ENCODE measurements around the gene PIP5K1A. TPM values are rescaled to one million over a fixed set of nuclear protein-coding genes. Genes with fewer than 3 reads are reported as not detected.
A peak's percentile ranks its signal among the peaks of the same experiment; 100 is the strongest.

PIP5K1A gene
- total RNA-seq, 4 donors from 2014 or later, result 46.7 to 78.2 (median 59.4) TPM

DNA sequence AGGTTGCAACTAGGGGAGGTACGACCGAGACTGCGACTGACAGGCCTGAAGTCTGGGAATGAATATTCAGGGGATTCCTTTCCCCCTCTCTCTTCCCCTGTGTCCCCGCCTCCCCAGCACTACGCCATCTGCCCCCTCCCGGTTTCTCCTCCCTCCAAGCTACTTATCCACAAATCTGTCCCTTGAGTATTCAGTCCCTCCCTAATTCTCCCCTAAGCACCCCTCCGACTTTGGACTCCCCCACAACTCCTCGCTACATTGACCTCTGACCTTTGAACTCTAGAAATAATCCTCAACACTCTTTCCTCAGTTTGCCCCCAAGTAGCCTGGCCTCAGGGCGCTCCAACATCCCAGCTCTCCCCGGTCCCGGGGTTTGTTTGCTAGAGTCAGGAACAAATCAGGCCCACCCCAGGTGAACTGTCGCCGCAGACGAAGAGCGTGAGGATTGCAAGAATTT lies 33.0 kb upstream of the PIP5K1A start:
- Histone ChIP-seq H3K36me3 (peaks cover 0 to 18% (median 4%) of the 10 kb centered on the region in 4 donors), H3K4me3 (peak overlapping the region; percentile 32 to 94 (median 78)), H3K27ac (peak overlapping the region; percentile 84 to 94 (median 88)), H3K9me3 (no peaks in the 10 kb centered on the region), H3K27me3 (no peaks in the 10 kb centered on the region), H3K4me1 (peaks cover 6 to 30% (median 20%) of the 10 kb centered on the region in 4 donors)
- in situ Hi-C loops (cut with MboI; ENCODE audit: low pct_ligation_motif_present in 1 of 4, low pct_unique_long_range_greater_than_20kb in 1 of 4, low sequenced_read_pairs in 3 of 4) (loop anchor here in 1 of 4 donors (25.0 kb wide), 1 partner anchor 128 kb away; the partner anchor contains the start of genes BNIPL and C1orf56), intact Hi-C loops (cut with DNase I; ENCODE audit: low total_unique reads) (no loop called here)
- peak; percentile 49 for DNase-seq
- 7 to 13% methylated on average over 3 to 15 of the region's 15 CpGs for WGBS, 2 donors (ENCODE audit: low coverage in 1 of 2)
- TF ChIP-seq, protein P1, sequence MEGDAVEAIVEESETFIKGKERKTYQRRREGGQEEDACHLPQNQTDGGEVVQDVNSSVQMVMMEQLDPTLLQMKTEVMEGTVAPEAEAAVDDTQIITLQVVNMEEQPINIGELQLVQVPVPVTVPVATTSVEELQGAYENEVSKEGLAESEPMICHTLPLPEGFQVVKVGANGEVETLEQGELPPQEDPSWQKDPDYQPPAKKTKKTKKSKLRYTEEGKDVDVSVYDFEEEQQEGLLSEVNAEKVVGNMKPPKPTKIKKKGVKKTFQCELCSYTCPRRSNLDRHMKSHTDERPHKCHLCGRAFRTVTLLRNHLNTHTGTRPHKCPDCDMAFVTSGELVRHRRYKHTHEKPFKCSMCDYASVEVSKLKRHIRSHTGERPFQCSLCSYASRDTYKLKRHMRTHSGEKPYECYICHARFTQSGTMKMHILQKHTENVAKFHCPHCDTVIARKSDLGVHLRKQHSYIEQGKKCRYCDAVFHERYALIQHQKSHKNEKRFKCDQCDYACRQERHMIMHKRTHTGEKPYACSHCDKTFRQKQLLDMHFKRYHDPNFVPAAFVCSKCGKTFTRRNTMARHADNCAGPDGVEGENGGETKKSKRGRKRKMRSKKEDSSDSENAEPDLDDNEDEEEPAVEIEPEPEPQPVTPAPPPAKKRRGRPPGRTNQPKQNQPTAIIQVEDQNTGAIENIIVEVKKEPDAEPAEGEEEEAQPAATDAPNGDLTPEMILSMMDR (IDR thresholded peaks at IDR 0.05), result peak in 1 of 5 experiments; percentile 13
- TF ChIP-seq EP300 (IDR thresholded peaks at IDR 0.05; ENCODE audit: low read depth) (no peak), POLR2AphosphoS5 (IDR thresholded peaks at IDR 0.05) (no peak), POLR2A (IDR thresholded peaks at IDR 0.05) (no peak)

DNA sequence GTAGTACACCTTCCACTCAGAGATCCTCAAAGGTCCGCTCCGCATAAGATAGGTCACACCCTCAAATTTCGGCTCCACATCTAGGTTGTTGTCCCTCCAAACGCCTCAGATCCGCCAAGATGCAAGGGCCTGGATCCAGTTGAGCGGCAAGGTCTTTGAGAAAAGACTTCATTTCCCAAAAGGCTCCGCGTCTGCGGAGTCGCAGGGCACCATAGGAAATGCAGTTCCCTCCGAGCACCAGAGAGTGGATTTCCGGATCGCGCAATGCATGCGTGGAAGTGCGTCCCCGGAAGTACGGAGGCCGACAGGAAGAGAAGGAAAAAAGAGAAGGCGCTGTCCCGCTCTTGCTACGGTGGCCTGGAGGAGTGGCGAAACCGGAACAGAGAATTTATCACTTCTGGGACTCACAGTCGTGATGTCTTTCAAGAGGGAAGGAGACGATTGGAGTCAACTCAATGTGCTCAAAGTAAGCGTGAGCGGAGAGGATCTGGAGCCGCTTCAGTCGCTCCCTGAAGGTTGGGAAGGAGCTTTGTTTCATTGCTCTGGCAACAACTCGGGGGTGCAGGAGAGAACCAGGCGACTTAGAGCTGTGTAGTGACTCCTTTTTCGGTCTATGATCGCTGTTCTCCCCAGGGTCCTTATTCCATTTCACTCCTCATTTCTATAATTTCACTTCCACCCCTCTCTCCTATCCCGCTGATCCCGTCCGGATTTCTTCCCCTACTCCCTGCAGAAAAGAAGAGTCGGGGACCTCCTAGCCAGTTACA lies 32.4 kb upstream of the PIP5K1A start, which contains the start of the genes LYSMD1 and SCNM1:
Gene LYSMD1, minus strand, starts transcription at position 165 of the 767 bp plus-strand sequence. CDS start 644 bp downstream, outside the sequence.
Gene SCNM1, plus strand, starts transcription at position 407 of the 767 bp plus-strand sequence. Its CDS starts 9 bp downstream, at position 416.
- WGBS, 2 donors (ENCODE audit: low coverage in 1 of 2), result 0 to 1% methylated on average over 2 to 38 of the region's 38 CpGs
- TF ChIP-seq POLR2A (IDR thresholded peaks at IDR 0.05), result peak; percentile 62
- TF ChIP-seq POLR2AphosphoS5 (IDR thresholded peaks at IDR 0.05), result peak; percentile 89 to 94 (median 94)
- TF ChIP-seq, protein P1 (IDR thresholded peaks at IDR 0.05), result peak in 3 of 5 experiments; percentile 14 to 58 (median 49)
- TF ChIP-seq EP300 (IDR thresholded peaks at IDR 0.05; ENCODE audit: low read depth), result peak; percentile 44
- intact Hi-C loops (cut with DNase I; ENCODE audit: low total_unique reads) (loop anchor here (1.0 kb wide), 1 partner anchor 24 kb away; no protein-coding TSS in a partner anchor), in situ Hi-C loops (cut with MboI; ENCODE audit: low pct_ligation_motif_present in 1 of 4, low pct_unique_long_range_greater_than_20kb in 1 of 4, low sequenced_read_pairs in 3 of 4) (loop anchor here in 1 of 4 donors (25.0 kb wide), 1 partner anchor 129 kb away; the partner anchor contains the start of genes BNIPL and C1orf56)
- Histone ChIP-seq H3K36me3 (peaks cover 0 to 12% (median under 1%) of the 10 kb centered on the region in 4 donors), H3K9me3 (no peaks in the 10 kb centered on the region), H3K27ac (peak within 1 kb of the TSS; percentile 84 to 94 (median 88)), H3K4me3 (peak within 1 kb of the TSS; percentile 47 to 94 (median 78)), H3K27me3 (no peaks in the 10 kb centered on the region), H3K4me1 (peaks cover 6 to 25% (median 20%) of the 10 kb centered on the region in 4 donors)
- peak; percentile 98 for DNase-seq

DNA sequence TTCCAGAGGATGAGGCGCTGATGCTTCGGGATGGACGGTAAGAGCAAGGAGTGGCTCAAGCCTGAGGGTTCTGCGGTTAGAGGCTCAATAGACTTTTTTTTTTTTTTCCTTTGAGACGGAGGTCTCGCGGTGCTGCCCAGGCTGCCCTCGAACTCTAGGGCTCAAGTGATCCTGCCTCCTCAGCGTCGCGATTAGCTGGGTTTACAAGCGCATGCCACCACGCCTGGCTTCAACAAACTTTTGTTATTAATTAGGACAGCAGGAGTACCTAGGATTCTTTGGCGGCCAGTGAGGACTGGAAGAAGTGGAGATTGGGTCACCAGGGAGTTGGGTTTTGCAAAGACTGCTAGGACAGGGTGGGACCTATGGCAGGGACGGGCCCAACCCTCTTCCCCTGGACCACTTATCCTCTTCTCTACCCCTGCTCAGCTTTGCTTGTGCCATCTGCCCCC lies 31.8 kb upstream of the PIP5K1A start:
- TF ChIP-seq POLR2A (IDR thresholded peaks at IDR 0.05) (no peak), POLR2AphosphoS5 (IDR thresholded peaks at IDR 0.05) (no peak), EP300 (IDR thresholded peaks at IDR 0.05; ENCODE audit: low read depth) (no peak)
- TF ChIP-seq, protein P1 (IDR thresholded peaks at IDR 0.05), result no peak
- intact Hi-C loops (cut with DNase I; ENCODE audit: low total_unique reads) (loop anchor here (1.0 kb wide), 1 partner anchor 24 kb away; no protein-coding TSS in a partner anchor), in situ Hi-C loops (cut with MboI; ENCODE audit: low pct_ligation_motif_present in 1 of 4, low pct_unique_long_range_greater_than_20kb in 1 of 4, low sequenced_read_pairs in 3 of 4) (loop anchor here in 1 of 4 donors (25.0 kb wide), 1 partner anchor 129 kb away; the partner anchor contains the start of genes BNIPL and C1orf56)
- 3 to 5% methylated on average over 6 to 15 of the region's 15 CpGs for WGBS, 2 donors (ENCODE audit: low coverage in 1 of 2)
- Histone ChIP-seq H3K27me3 (no peaks in the 10 kb centered on the region), H3K4me3 (peak overlapping the region; percentile 47 to 94 (median 78)), H3K27ac (peak overlapping the region; percentile 84 to 94 (median 88)), H3K9me3 (no peaks in the 10 kb centered on the region), H3K4me1 (peaks cover 6 to 25% (median 20%) of the 10 kb centered on the region in 4 donors), H3K36me3 (peaks cover 0 to 10% (median 0%) of the 10 kb centered on the region in 4 donors)
- no peak for DNase-seq
